ENCODE results near the gene KCNH5. TPM values are rescaled to one million over a fixed set of nuclear protein-coding genes. Genes with fewer than 3 reads are reported as not detected.

KCNH5 gene
- 0.23 TPM for total RNA-seq

GRCh38 chr14:63045234-63045611 is at the start of gene KCNH5:
KCNH5 (minus strand) TSS chr14:63045458; CDS start chr14:63045186, 272 bp downstream.

Other genes starting within 250 kb of the KCNH5 start
- 13.4 TPM for gene RHOJ, start 159.0 kb upstream of the KCNH5 start, total RNA-seq